ENCODE measurements around the gene ANK3. TPM values are rescaled to one million over a fixed set of nuclear protein-coding genes. Genes with fewer than 3 reads are reported as not detected.

ANK3 gene
- total and polyA plus RNA-seq, 8 donors: 3.3 to 28.5 (median 17.3) TPM

DNA sequence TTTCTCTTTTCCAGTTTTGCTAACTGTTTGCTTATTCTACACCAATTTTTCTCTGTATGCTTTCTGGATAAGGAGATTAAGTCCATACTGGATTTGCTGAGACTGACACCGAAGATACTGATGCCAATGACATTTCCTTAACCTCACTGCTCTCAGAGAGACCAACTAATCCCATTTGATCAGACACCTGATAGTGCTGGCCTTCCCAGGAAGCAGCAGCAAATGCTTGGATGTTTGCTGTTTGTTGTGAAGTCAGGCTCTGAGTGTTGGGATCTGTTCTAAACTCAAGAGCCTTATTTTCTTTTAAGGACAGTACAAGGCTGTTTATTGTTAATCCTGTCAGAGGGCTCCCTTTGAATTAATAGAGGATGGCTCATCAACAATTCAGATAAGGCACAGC lies 143.3 kb downstream of the ANK3 start:
- Histone ChIP-seq H3K9me3 (no peaks in the 10 kb centered on the region), H3K4me3 (no peak overlapping the region), H3K36me3 (no peaks in the 10 kb centered on the region), H3K27ac (no peak overlapping the region), H3K27me3 (no peaks in the 10 kb centered on the region), H3K4me1 (no peaks in the 10 kb centered on the region)
- FAIRE-seq (no peak), ATAC-seq (no peak), DNase-seq (no peak)
- WGBS, 2 donors: 74 to 77% methylated on average over 1 of the region's 1 CpG
- TF ChIP-seq, protein P1, sequence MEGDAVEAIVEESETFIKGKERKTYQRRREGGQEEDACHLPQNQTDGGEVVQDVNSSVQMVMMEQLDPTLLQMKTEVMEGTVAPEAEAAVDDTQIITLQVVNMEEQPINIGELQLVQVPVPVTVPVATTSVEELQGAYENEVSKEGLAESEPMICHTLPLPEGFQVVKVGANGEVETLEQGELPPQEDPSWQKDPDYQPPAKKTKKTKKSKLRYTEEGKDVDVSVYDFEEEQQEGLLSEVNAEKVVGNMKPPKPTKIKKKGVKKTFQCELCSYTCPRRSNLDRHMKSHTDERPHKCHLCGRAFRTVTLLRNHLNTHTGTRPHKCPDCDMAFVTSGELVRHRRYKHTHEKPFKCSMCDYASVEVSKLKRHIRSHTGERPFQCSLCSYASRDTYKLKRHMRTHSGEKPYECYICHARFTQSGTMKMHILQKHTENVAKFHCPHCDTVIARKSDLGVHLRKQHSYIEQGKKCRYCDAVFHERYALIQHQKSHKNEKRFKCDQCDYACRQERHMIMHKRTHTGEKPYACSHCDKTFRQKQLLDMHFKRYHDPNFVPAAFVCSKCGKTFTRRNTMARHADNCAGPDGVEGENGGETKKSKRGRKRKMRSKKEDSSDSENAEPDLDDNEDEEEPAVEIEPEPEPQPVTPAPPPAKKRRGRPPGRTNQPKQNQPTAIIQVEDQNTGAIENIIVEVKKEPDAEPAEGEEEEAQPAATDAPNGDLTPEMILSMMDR (IDR thresholded peaks at IDR 0.05): no peak
- intact Hi-C loops (cut with DNase I): no loop called here

DNA sequence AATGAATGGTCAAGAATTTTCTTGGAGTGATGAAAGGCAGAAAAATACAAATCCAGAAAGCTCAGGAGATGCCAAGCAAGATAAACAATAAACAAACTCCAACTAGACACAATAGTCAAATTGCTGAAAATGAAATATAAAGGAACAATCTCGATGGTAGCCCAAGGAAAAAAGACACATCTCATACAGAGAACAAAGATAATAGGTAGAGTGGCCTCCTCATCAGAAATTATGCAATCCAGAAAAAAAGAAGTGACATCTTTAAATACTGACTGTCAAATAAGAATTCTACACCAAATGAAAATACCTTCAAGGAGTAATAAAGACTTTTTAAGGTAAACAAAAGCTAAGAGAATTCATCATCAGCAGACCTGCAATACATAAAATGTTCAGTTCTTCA lies 150.4 kb downstream of the ANK3 start:
- intact Hi-C loops (cut with DNase I): no loop called here
- H3K36me3 ChIP-seq: no peaks in the 10 kb centered on the region
- TF ChIP-seq, protein P1 (IDR thresholded peaks at IDR 0.05): no peak
- no peaks in the 10 kb centered on the region for H3K27me3 ChIP-seq
- no peaks in the 10 kb centered on the region for H3K9me3 ChIP-seq
- ATAC-seq: no peak
- 86 to 91% methylated on average over 1 of the region's 1 CpG for WGBS, 2 donors
- no peaks in the 10 kb centered on the region for H3K4me1 ChIP-seq
- FAIRE-seq: no peak
- H3K4me3 ChIP-seq: no peak overlapping the region
- H3K27ac ChIP-seq: no peak overlapping the region
- no peak for DNase-seq

DNA sequence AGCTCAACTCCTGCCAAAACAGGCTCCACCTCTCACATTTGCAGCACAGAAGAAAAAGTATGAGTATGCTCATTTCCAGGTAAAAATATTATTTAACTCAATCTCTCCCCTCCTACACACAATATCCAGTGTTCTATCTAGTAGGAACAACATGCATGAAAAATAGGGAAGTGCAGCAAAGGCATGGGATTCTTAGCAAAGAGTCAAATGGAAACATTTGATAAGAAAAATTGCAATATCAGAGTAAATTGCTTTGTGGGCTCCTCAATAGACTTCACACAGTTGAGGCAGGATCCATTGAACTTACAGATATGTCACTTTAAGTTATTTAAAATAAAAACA lies 150.9 kb downstream of the ANK3 start:
- no peaks in the 10 kb centered on the region for H3K27me3 ChIP-seq
- H3K4me3 ChIP-seq: no peak overlapping the region
- no peak for FAIRE-seq
- DNase-seq: no peak
- no peaks in the 10 kb centered on the region for H3K4me1 ChIP-seq
- H3K36me3 ChIP-seq: no peaks in the 10 kb centered on the region
- intact Hi-C loops (cut with DNase I): no loop called here
- TF ChIP-seq, protein P1 (IDR thresholded peaks at IDR 0.05): no peak
- no peak overlapping the region for H3K27ac ChIP-seq
- H3K9me3 ChIP-seq: no peaks in the 10 kb centered on the region
- no peak for ATAC-seq

DNA sequence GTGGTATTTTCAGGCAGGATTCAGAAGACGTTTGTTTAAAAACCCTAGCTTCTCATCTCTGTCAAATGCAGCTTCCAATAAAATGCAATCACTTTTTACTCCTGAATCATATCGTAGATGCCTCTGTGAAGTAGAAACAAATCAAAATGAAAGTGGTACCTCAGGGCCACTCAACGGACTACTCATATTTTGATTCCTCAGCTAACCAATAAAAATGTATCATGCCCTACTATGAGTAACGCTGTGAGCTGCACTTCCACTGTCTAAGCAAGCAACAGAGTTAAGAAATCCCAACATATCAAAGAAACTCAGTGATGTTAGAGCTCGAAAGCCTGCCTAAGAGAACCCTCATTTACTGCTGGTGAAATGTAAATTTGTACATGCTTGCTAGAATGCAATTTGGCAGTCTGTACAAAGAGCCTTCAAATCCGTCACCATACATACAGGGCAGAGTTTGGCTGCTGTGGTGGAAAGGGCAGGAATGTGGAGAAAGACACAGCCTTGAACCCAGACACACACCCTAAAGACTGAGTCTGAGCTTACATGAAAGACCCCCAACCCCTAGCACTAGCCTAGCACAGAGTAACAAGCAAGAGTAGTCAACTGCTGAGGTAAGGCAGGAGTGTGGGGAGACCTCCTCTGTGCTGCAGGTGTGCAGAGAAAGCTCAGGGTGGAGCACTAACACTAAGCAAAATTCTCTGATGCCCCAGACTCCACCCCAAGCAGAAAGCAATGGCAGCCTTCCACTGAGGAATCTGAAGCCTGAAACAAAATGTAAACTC lies 151.5 kb downstream of the ANK3 start:
- no peak overlapping the region for H3K27ac ChIP-seq
- ATAC-seq (peak; percentile 64 to 93 (median 88)), DNase-seq (peak in 3 of 6 donors; percentile 5 to 44 (median 24)), FAIRE-seq (no peak)
- intact Hi-C loops (cut with DNase I): no loop called here
- no peaks in the 10 kb centered on the region for H3K9me3 ChIP-seq
- TF ChIP-seq, protein P1 (IDR thresholded peaks at IDR 0.05): no peak
- H3K27me3 ChIP-seq: no peaks in the 10 kb centered on the region
- WGBS, 2 donors: 71% methylated on average over 6 of the region's 6 CpGs
- no peaks in the 10 kb centered on the region for H3K36me3 ChIP-seq
- H3K4me1 ChIP-seq: no peaks in the 10 kb centered on the region
- H3K4me3 ChIP-seq: no peak overlapping the region

DNA sequence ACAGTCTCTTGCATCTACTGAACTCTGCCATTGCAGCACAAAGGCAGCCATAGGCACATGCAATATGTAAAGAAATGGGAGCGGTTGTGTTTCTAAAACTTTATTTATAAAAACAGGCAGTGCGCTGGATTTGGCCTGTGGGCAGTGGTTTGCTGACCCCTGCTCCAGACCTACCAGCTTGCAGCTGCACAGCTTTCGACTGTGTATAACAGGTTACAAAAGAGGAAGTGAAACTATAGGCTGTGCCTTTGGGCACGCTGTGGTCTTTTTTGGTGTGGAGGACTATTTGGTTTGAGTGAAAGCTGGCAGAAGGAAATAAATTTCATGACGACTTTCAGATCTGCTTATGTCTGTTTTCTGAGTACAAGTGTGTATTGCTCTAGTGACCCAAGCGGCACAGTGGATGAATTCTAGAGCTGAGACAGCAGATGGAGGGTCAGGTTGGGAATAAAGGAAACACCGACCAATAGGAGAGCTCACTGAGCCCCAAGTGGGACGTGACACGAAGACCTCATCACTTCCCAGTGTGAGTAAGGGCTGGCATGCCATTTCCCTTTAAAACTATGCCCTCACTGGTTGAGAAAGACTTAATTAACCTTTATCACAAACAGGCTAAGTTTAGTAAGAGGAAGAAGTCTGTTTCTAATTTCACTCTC lies 152.7 kb downstream of the ANK3 start:
- no peaks in the 10 kb centered on the region for H3K9me3 ChIP-seq
- peak in 3 of 4 donors; percentile 50 to 77 (median 76) for ATAC-seq
- WGBS, 2 donors: 82 to 90% methylated on average over 9 of the region's 9 CpGs
- no peak for FAIRE-seq
- H3K4me1 ChIP-seq: no peaks in the 10 kb centered on the region
- TF ChIP-seq, protein P1 (IDR thresholded peaks at IDR 0.05): no peak
- H3K36me3 ChIP-seq: no peaks in the 10 kb centered on the region
- H3K4me3 ChIP-seq: no peak overlapping the region
- H3K27ac ChIP-seq: no peak overlapping the region
- intact Hi-C loops (cut with DNase I): no loop called here
- peak in 1 of 6 donors; percentile 44 for DNase-seq
- H3K27me3 ChIP-seq: no peaks in the 10 kb centered on the region

Measured in pancreas (tissue), 10 donors.